ENCODE results near the gene NPLOC4.

GRCh38 chr17:81615401-81615930, 21.4 kb downstream of the NPLOC4 start:
- TF ChIP-seq SPI1 (IDR thresholded peaks at IDR 0.05; ENCODE audit: low read depth, low read length) (no peak), TAF1 (IDR thresholded peaks at IDR 0.05; ENCODE audit: low read depth, low read length) (no peak), POLR2A (IDR thresholded peaks at IDR 0.05; ENCODE audit: low read depth, low read length) (no peak), POLR2AphosphoS5 (IDR thresholded peaks at IDR 0.05; ENCODE audit: low read depth, low read length) (no peak), POU2F2 (IDR thresholded peaks at IDR 0.05; ENCODE audit: low read depth, low read length) (no peak), PAX5 (IDR thresholded peaks at IDR 0.05; ENCODE audit: insufficient read depth, low read length, severe bottlenecking) (no peak)

Data from GM12891 (cell line).